Measurements from ENCODE around the gene CACNA1F.

The CACNA1F gene

GRCh38 chrX:49233887-49234555, 881 bp upstream of the CACNA1F start:
- no peaks in the 10 kb centered on the region for H3K9me2 ChIP-seq (replicated peaks; ENCODE audit: low read depth, low read length)
- peaks cover 5% of the 10 kb centered on the region; the same call in 1 of the 2 replicates for H3K79me2 ChIP-seq (ENCODE audit: insufficient read depth, low read length)
- H4K20me1 ChIP-seq (ENCODE audit: insufficient read depth, low read length, poor library complexity, severe bottlenecking): no peaks in the 10 kb centered on the region
- no peaks in the 10 kb centered on the region for H3F3A ChIP-seq (ENCODE audit: low read depth)
- TF ChIP-seq EZH2phosphoT487 (IDR thresholded peaks at IDR 0.05; ENCODE audit: borderline replicate concordance) (no peak), CTCF (conservative IDR thresholded peaks at IDR 0.05; ENCODE audit: low read length) (no peak)
- no peaks in the 10 kb centered on the region for H3K36me3 ChIP-seq (ENCODE audit: insufficient read depth, low read length)
- H3K4me1 ChIP-seq (ENCODE audit: insufficient read depth, low read length, poor library complexity, severe bottlenecking): no peaks in the 10 kb centered on the region
- no peak overlapping the region for H3K9ac ChIP-seq (ENCODE audit: low read depth, low read length, poor library complexity, severe bottlenecking)
- H2AFZ ChIP-seq (ENCODE audit: low read length): no peak overlapping the region
- no peak overlapping the region for H3K4me2 ChIP-seq (ENCODE audit: low read depth, low read length, poor library complexity, severe bottlenecking)
- no peaks in the 10 kb centered on the region for H3K9me3 ChIP-seq (ENCODE audit: insufficient read depth, low read depth, low read length)
- no peak overlapping the region for H3K4me3 ChIP-seq (ENCODE audit: low read length, poor library complexity, severe bottlenecking)
- no peaks in the 10 kb centered on the region for H3K27me3 ChIP-seq (ENCODE audit: insufficient read depth, low read length, poor library complexity, severe bottlenecking)

- Histone ChIP-seq H4K20me1 (ENCODE audit: insufficient read depth, low read length, poor library complexity, severe bottlenecking) (no peaks in the 10 kb centered on the region), H3K9me2 (replicated peaks; ENCODE audit: low read depth, low read length) (no peaks in the 10 kb centered on the region), H3K27me3 (ENCODE audit: insufficient read depth, low read length, poor library complexity, severe bottlenecking) (no peaks in the 10 kb centered on the region), H3K4me3 (ENCODE audit: low read length, poor library complexity, severe bottlenecking) (no peak overlapping the region), H2AFZ (ENCODE audit: low read length) (no peak overlapping the region), H3F3A (ENCODE audit: low read depth) (no peaks in the 10 kb centered on the region), H3K4me1 (ENCODE audit: insufficient read depth, low read length, poor library complexity, severe bottlenecking) (no peaks in the 10 kb centered on the region), H3K4me2 (ENCODE audit: low read depth, low read length, poor library complexity, severe bottlenecking) (no peak overlapping the region), H3K9ac (ENCODE audit: low read depth, low read length, poor library complexity, severe bottlenecking) (no peak overlapping the region), H3K79me2 (ENCODE audit: insufficient read depth, low read length) (peaks cover 5% of the 10 kb centered on the region; the same call in 1 of the 2 replicates), H3K9me3 (ENCODE audit: insufficient read depth, low read depth, low read length) (no peaks in the 10 kb centered on the region), H3K36me3 (ENCODE audit: insufficient read depth, low read length) (no peaks in the 10 kb centered on the region)
- no peak for TF ChIP-seq CTCF (conservative IDR thresholded peaks at IDR 0.05; ENCODE audit: low read length)
- no peak for TF ChIP-seq EZH2phosphoT487 (IDR thresholded peaks at IDR 0.05; ENCODE audit: borderline replicate concordance)
Observed at GRCh38 chrX:49232525-49232924, 615 bp downstream of the CACNA1F start.

GRCh38 chrX:49231333-49232000, 1.7 kb downstream of the CACNA1F start:
- H3K4me2 ChIP-seq (ENCODE audit: low read depth, low read length, poor library complexity, severe bottlenecking): peak overlapping the region; percentile 68
- H3K4me3 ChIP-seq (ENCODE audit: low read length, poor library complexity, severe bottlenecking): peak overlapping the region; percentile 73
- H3K9me3 ChIP-seq (ENCODE audit: insufficient read depth, low read depth, low read length): no peaks in the 10 kb centered on the region
- H3K9me2 ChIP-seq (replicated peaks; ENCODE audit: low read depth, low read length): no peaks in the 10 kb centered on the region
- no peaks in the 10 kb centered on the region for H3K36me3 ChIP-seq (ENCODE audit: insufficient read depth, low read length)
- H3F3A ChIP-seq (ENCODE audit: low read depth): no peaks in the 10 kb centered on the region
- H3K4me1 ChIP-seq (ENCODE audit: insufficient read depth, low read length, poor library complexity, severe bottlenecking): no peaks in the 10 kb centered on the region
- H3K79me2 ChIP-seq (ENCODE audit: insufficient read depth, low read length): peaks cover 5% of the 10 kb centered on the region; the same call in 1 of the 2 replicates
- no peaks in the 10 kb centered on the region for H4K20me1 ChIP-seq (ENCODE audit: insufficient read depth, low read length, poor library complexity, severe bottlenecking)
- H3K27me3 ChIP-seq (ENCODE audit: insufficient read depth, low read length, poor library complexity, severe bottlenecking): no peaks in the 10 kb centered on the region
- H3K9ac ChIP-seq (ENCODE audit: low read depth, low read length, poor library complexity, severe bottlenecking): peak overlapping the region; percentile 65
- TF ChIP-seq CTCF (conservative IDR thresholded peaks at IDR 0.05; ENCODE audit: low read length): no peak
- no peak for TF ChIP-seq EZH2phosphoT487 (IDR thresholded peaks at IDR 0.05; ENCODE audit: borderline replicate concordance)
- H2AFZ ChIP-seq (ENCODE audit: low read length): no peak overlapping the region
